G401.6 (cell line): Measurements from ENCODE around the gene RANBP1.

Experiments
- FAIRE-seq: peaks from 2 replicates; lab custom pipeline; 2012; peaks lifted over from hg19 to GRCh38; lab: Jason Lieb, UNC

Gene RANBP1

GRCh38 chr22:20174785-20175596 is 59.1 kb downstream of the RANBP1 start:
- no peak for FAIRE-seq

DNA sequence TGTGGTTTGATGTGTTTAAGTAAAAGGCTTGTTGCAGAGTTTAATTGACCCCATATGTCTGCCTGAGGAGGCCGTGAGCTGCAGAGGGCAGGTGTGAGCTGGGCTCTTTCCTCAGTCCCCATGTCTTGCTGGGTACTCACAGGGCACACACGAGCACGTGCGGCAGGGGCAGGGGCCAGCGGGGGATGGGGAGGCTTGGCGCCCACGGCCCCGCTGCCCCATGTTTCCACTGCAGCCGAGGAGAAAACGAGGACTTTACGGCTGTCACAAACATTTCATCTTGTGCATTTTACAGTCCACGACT is 59.6 kb downstream of the RANBP1 start:
- FAIRE-seq, result no peak

GRCh38 chr22:20176421-20177085 is 60.6 kb downstream of the RANBP1 start:
- no peak for FAIRE-seq
